H9 (cell line): Measurements from ENCODE around the gene CAMTA1. TPM values are rescaled to one million over a fixed set of nuclear protein-coding genes. Genes with fewer than 3 reads are reported as not detected.

Source experiments
- DNase-seq: peaks from one replicate; pipeline ENCODE4 v3.0.0-alpha.2; 2017
- H2AFZ ChIP-seq: one replicate; pipeline ENCODE4 v1.6.1; 2013; ENCODE audit warnings: mild to moderate bottlenecking, low read length, control low read depth, moderate library complexity
- H2AK5ac ChIP-seq: 2 replicates; pipeline ENCODE4 v1.6.1; 2013; ENCODE audit warnings: low read length, control low read depth, mixed read lengths; ENCODE audit not compliant: insufficient read length
- H2BK120ac ChIP-seq: one replicate; pipeline ENCODE4 v1.6.1; 2013; ENCODE audit warnings: low read depth, mild to moderate bottlenecking, low read length, control low read depth, inconsistent platforms; ENCODE audit not compliant: poor library complexity, severe bottlenecking
- H2BK12ac ChIP-seq: 2 replicates; pipeline ENCODE4 v1.6.1; 2013; ENCODE audit warnings: low read length, control low read depth, mixed read lengths, low read depth; ENCODE audit not compliant: insufficient read length
- H2BK15ac ChIP-seq: 2 replicates; pipeline ENCODE4 v1.6.1; 2013; ENCODE audit warnings: low read depth, low read length, control low read depth
- H2BK20ac ChIP-seq: one replicate; pipeline ENCODE4 v1.6.1; 2013; ENCODE audit warnings: low read depth, mild to moderate bottlenecking, low read length, control low read depth, inconsistent platforms; ENCODE audit not compliant: poor library complexity, severe bottlenecking
- H2BK5ac ChIP-seq: 2 replicates; pipeline ENCODE4 v1.6.1; 2013; ENCODE audit warnings: low read length, control low read depth, mixed read lengths; ENCODE audit not compliant: insufficient read length
- H3K14ac ChIP-seq: 2 replicates; pipeline ENCODE4 v1.6.1; 2013; ENCODE audit warnings: low read length, control low read depth; ENCODE audit not compliant: insufficient read depth
- H3K18ac ChIP-seq: 2 replicates; pipeline ENCODE4 v1.6.1; 2013; ENCODE audit warnings: low read depth, mild to moderate bottlenecking, mixed read lengths, low read length, control low read depth; ENCODE audit not compliant: insufficient read length
- H3K23ac ChIP-seq: 2 replicates; pipeline ENCODE4 v1.6.1; 2013; ENCODE audit warnings: low read length, control low read depth, mixed read lengths, low read depth; ENCODE audit not compliant: insufficient read length
- H3K23me2 ChIP-seq: 2 replicates; pipeline ENCODE4 v1.6.1; 2013; ENCODE audit warnings: low read depth, mild to moderate bottlenecking, mixed read lengths, low read length, control low read depth; ENCODE audit not compliant: insufficient read length, poor library complexity, severe bottlenecking
- H3K27ac ChIP-seq: 2 replicates; pipeline ENCODE4 v1.5.1; 2013; ENCODE audit warnings: low read length, control low read depth, mixed read lengths, low read depth; ENCODE audit not compliant: insufficient read length
- H3K27me3 ChIP-seq: 2 replicates; pipeline ENCODE4 v1.6.1; 2013; ENCODE audit warnings: low read length, control low read depth, inconsistent platforms; ENCODE audit not compliant: insufficient read depth
- H3K4ac ChIP-seq: 2 replicates; pipeline ENCODE4 v1.6.1; 2013; ENCODE audit warnings: low read depth, mild to moderate bottlenecking, control low read depth, inconsistent platforms, low read length, moderate library complexity
- H3K4me1 ChIP-seq: 2 replicates; pipeline ENCODE4 v1.6.1; 2013; ENCODE audit warnings: low read length, control low read depth, inconsistent platforms; ENCODE audit not compliant: insufficient read depth
- H3K4me2 ChIP-seq: 2 replicates; pipeline ENCODE4 v1.6.1; 2013; ENCODE audit warnings: low read length, control low read depth, mixed read lengths; ENCODE audit not compliant: insufficient read length, insufficient read depth
- H3K56ac ChIP-seq: 2 replicates; pipeline ENCODE4 v1.6.1; 2013; ENCODE audit warnings: low read depth, mild to moderate bottlenecking, mixed read lengths, low read length, control low read depth; ENCODE audit not compliant: insufficient read length
- H3K79me1 ChIP-seq: 2 replicates; pipeline ENCODE4 v1.6.1; 2013; ENCODE audit warnings: low read depth, mild to moderate bottlenecking, moderate library complexity, low read length, control low read depth, inconsistent platforms; ENCODE audit not compliant: insufficient read depth, poor library complexity, severe bottlenecking
- H3K79me2 ChIP-seq: 2 replicates; pipeline ENCODE4 v1.6.1; 2013; ENCODE audit warnings: low read length, control low read depth, inconsistent platforms; ENCODE audit not compliant: insufficient read depth
- H3K9ac ChIP-seq: 2 replicates; pipeline ENCODE4 v1.6.1; 2013; ENCODE audit warnings: low read length, control low read depth, mixed read lengths; ENCODE audit not compliant: insufficient read length; ENCODE audit errors: extremely low read depth
- H3K9me3 ChIP-seq: one replicate; pipeline ENCODE4 v1.6.1; 2013; ENCODE audit warnings: low read depth, low read length, inconsistent platforms; ENCODE audit not compliant: control insufficient read depth
- H3T11ph ChIP-seq: one replicate; pipeline ENCODE4 v1.6.1; 2013; ENCODE audit warnings: mild to moderate bottlenecking, low read length, control low read depth, inconsistent platforms
- H4K20me1 ChIP-seq: one replicate; pipeline ENCODE4 v1.6.1; 2013; ENCODE audit not compliant: control insufficient read depth, insufficient read length, insufficient read depth
- H4K5ac ChIP-seq: 2 replicates; pipeline ENCODE4 v1.6.1; 2013; ENCODE audit warnings: low read depth, mild to moderate bottlenecking, mixed read lengths, low read length, control low read depth; ENCODE audit not compliant: insufficient read length
- H4K8ac ChIP-seq: replicated peaks from 2 replicates; pipeline ENCODE4 v1.6.1; 2013; ENCODE audit warnings: low read length, control low read depth, mixed read lengths, low read depth; ENCODE audit not compliant: insufficient read length
- H4K91ac ChIP-seq: 2 replicates; pipeline ENCODE4 v1.6.1; 2013; ENCODE audit warnings: low read depth, mild to moderate bottlenecking, moderate library complexity, mixed read lengths, low read length, control low read depth; ENCODE audit not compliant: insufficient read length
- H3K27ac Mint-ChIP-seq, 3 experiments: 2 replicates in 2 of 3; 3 replicates in 1 of 3; pipeline ENCODE4 v1.8.0; 2020 to 2021; ENCODE audit warnings: mixed read lengths in 3 of 3, mild to moderate bottlenecking in 1 of 3, moderate library complexity in 1 of 3
- H3K27me3 Mint-ChIP-seq: 2 replicates; pipeline ENCODE4 v1.8.0; 2021; ENCODE audit warnings: low read depth, mild to moderate bottlenecking, moderate library complexity, mixed read lengths
- H3K36me3 Mint-ChIP-seq, 3 experiments: 2 replicates in 2 of 3; 3 replicates in 1 of 3; pipeline ENCODE4 v1.8.0; 2020 to 2021; ENCODE audit warnings: low read depth in 3 of 3, mixed read lengths in 3 of 3; ENCODE audit not compliant: insufficient read depth in 1 of 3
- H3K4me1 Mint-ChIP-seq, 2 experiments: 2 replicates each; pipeline ENCODE4 v1.8.0; 2020; ENCODE audit warnings: mixed read lengths in 2 of 2
- H3K4me3 Mint-ChIP-seq, 2 experiments: 2 replicates in 1 of 2; 3 replicates in 1 of 2; pipeline ENCODE4 v1.8.0; 2020 to 2021; ENCODE audit warnings: mild to moderate bottlenecking in 2 of 2, mixed read lengths in 2 of 2, moderate library complexity in 1 of 2
- H3K9me3 Mint-ChIP-seq, 2 experiments: 2 replicates in 1 of 2; 3 replicates in 1 of 2; pipeline ENCODE4 v1.8.0; 2020; ENCODE audit warnings: mild to moderate bottlenecking in 2 of 2, mixed read lengths in 2 of 2, moderate library complexity in 1 of 2
- CTCF ChIP-seq: fragments of 200-600 bp; sonication (generic); conservative IDR thresholded peaks from 3 replicates; pipeline ENCODE4 v1.8.0; 2021; ENCODE audit warnings: antibody characterized with exemption, mild to moderate bottlenecking
- WGBS: extraction: QIAGEN DNeasy Blood & Tissue Kit; methylation state at CpG from one replicate; pipeline ENCODE4 v1.1.7; 2013; ENCODE audit warnings: missing lambda C conversion rate, low lambda C conversion rate, mixed read lengths; ENCODE audit not compliant: insufficient read length; ENCODE audit errors: extremely low coverage; 5-methylcytosine and 5-hydroxymethylcytosine counted together
- total RNA-seq: library from RNA; stranded (reverse); gene quantifications from 2 replicates; pipeline ENCODE4 v1.2.1, GENCODE V29; 2021

CAMTA1 gene
- total RNA-seq, 1 experiment from 2014 or later, result 115 TPM

GRCh38 chr1:7279769-7280168, 494.5 kb downstream of the CAMTA1 start:
- Mint-ChIP-seq H3K36me3 (peaks cover 2 to 8% (median 7%) of the 10 kb centered on the region in 3 experiments; a peak in 6 of 7 replicates), H3K27ac (no peak overlapping the region), H3K4me3 (no peak overlapping the region), H3K4me1 (peaks cover 28 to 35% of the 10 kb centered on the region in 2 experiments), H3K27me3 (no peaks in the 10 kb centered on the region), H3K9me3 (peaks cover 8 to 15% of the 10 kb centered on the region in 2 experiments; a peak in 4 of 5 replicates)
- H4K91ac ChIP-seq, result no peak overlapping the region
- H3K79me1 ChIP-seq, result no peaks in the 10 kb centered on the region
- H3K4me2 ChIP-seq, result no peak overlapping the region
- no peak overlapping the region for H2BK15ac ChIP-seq
- H3K23me2 ChIP-seq, result no peaks in the 10 kb centered on the region
- no CpG with 5 or more reads among the region's 2 CpGs for WGBS
- no peak overlapping the region for H3K14ac ChIP-seq
- no peak overlapping the region for H2AK5ac ChIP-seq
- H3K9me3 ChIP-seq, result no peaks in the 10 kb centered on the region
- no peak overlapping the region for H4K5ac ChIP-seq
- H3K4me1 ChIP-seq, result peaks cover 9% of the 10 kb centered on the region; the same call in 1 of the 2 replicates
- no peak overlapping the region for H3K56ac ChIP-seq
- H2BK120ac ChIP-seq, result no peak overlapping the region
- H3K23ac ChIP-seq, result no peak overlapping the region
- no peak overlapping the region for H3K4ac ChIP-seq
- H2BK20ac ChIP-seq, result no peak overlapping the region
- H4K20me1 ChIP-seq, result no peaks in the 10 kb centered on the region
- H3K79me2 ChIP-seq, result no peaks in the 10 kb centered on the region
- no peak overlapping the region for H3K18ac ChIP-seq
- H3T11ph ChIP-seq, result no peak overlapping the region
- no peak overlapping the region for H2AFZ ChIP-seq
- TF ChIP-seq CTCF, result no peak
- DNase-seq, result no peak
- H3K27me3 ChIP-seq, result no peaks in the 10 kb centered on the region
- H2BK5ac ChIP-seq, result no peak overlapping the region
- H3K9ac ChIP-seq, result no peak overlapping the region
- H3K27ac ChIP-seq, result no peak overlapping the region
- H2BK12ac ChIP-seq, result no peak overlapping the region
- H4K8ac ChIP-seq, result no peak overlapping the region
